NCI-H2196 treated with DMSO at 0.1 percent for 48 hours (cell line): ENCODE data around the gene TIGD6.
"Not testable (repeated sequence)": the region's sequence is repeated elsewhere in the genome, so short reads cannot be mapped to it uniquely, and the experiment has no call there.

Experiments used
- DNase-seq: peaks from one replicate; lab custom pipeline; 2025; ENCODE audit not compliant: unreplicated experiment; lab: John Stamatoyannopoulos, UW

TIGD6 gene

DNA sequence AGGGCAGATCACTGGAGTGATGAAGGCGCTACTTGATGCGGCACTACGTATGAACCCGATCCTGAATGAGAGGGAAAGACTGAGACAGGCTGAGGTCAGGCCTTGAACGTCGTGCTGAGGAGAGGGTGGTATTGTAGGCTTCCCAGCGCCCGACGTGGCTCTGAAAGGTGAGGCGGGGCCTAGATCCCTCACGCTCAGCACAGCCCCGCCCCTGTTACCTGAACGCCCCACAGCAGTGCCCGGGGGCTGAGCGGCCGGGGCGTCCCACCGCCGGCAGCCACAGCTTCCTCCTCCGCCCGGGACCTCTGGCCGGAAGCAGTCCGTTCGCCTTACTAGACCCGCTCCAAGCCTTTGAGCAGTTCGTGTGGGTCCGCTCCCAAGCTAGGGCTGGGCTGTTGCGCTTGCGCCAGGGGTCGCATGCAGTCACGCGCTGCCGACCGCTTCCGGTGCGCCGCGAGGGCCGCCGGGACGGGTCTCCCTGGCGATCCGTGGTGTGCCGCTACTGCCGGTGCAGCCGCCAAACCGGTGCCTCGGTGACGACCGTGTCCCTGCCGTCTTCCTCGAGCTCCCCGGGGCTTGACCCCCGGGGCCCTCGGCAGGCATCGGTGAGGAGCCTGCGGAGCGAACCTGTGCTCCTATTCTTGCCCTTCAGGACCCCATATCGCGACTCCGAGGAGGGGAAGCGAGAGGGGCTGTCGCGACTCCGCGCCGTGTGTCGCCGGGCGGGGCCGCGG, at the start of gene TIGD6, which contains the start of gene HMGXB3:
TIGD6 (minus strand) TSS at position 399 of the 734 bp plus-strand sequence. CDS start 4,306 bp downstream, outside the sequence.
HMGXB3 (plus strand) TSS at position 484 of the 734 bp plus-strand sequence. CDS start 4,114 bp downstream, outside the sequence.
- peak; percentile 90 for DNase-seq

DNA sequence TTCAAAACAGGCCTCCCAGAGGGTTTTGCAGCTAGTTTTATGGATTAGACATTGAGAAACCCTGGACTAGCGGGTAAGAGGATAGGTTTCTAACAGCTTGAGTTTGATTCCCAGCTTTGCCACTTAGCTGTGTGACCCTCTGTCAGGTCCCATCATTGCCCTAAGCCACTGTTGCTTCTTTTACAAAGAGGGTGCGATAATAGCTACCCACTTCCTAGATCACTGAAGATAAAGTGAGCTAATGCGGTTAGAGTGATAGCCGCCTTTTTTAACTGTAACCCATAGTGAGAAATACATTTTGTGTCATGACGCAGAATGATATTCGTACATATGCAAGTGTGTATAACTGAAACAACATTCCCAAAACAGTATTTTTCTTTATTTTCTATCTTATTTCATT, 45.6 kb upstream of the TIGD6 start:
- DNase-seq: no peak

DNA sequence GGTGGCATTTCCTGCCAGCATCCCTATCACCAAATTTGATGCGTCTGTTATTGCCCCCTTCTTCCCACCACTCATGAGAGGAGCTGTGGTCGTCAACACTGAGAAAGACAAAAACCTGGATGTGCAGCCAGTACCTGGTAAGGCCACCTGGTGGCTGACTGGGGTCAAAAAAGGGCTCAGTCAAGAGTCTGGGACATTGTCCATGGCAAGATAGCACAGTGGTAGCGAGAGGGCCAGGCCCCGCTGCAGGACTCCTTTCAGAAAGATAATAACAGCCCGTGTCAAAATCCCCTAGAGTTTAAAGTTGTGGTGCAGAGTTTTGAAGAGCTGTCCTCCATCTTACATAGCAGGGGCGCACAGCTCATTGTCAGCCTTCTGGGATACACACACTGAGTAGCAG, 45.1 kb upstream of the TIGD6 start:
- DNase-seq: no peak

DNA sequence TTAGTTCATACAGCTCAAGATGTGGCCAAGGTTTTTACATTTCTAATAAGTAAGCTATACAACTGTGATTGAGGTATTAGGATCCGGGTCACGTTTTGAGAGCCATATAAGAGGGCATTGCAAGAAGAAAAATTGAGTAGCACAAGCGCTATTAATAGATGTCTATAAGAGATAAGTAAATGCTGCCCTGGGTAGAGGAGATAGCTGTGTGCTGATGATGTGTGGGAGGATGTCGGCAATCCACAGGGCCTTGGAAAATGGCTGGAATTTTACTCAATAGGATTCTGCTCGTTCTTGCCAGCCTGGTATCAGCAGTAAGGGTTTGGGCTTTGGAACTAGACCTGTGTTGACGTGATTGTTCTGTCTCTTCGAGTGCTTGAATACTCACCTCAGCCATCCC, 44.3 kb upstream of the TIGD6 start:
- no peak for DNase-seq

DNA sequence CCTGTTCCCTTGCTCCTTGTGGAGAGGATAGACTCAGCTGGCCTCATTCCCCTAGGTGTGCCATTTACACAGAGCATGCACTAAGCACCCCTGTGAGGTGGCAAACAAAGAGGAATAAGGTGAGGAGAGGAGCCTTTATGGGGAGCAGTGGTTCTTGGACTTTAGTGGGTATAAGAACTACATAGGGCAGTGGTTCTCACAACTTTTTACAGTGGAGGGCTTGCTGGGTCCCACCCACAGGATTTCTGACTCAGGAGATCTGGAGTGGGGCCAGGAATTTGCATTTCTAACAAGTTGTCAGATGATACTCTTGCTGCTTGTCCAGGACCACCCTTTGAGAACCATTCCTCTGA, 43.9 kb upstream of the TIGD6 start:
- no peak for DNase-seq

DNA sequence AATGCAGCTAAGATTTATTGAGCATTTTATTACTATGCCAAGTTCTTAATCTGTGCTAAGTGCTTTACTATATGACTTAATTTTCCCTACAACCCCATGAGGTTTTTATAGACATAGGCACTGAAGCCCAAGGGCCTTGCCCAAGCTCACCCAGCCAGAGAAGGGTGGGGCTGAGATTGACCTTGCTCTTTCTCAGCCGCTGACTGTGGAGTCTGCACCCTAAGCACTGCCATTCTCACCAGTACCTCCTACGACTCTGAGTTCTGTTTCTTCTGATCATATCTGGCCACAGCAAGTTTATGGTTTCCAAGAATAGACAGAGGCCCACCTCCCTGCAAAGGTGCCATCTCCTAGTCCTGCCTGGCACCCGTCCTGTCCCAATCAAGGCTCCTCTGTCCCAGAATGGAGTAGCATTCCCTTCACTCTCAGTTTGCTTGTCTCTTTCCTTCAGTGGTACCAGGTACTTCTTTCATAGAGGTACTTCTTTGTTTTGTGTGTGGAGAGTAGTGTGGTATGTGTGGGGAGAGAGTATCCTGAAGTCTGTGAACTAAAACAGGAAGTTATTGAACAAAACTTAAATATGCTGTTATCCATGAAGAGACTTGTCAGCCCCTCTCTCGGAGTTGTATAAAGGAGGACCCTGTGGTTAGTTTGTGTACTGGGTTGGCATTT, 43.3 kb upstream of the TIGD6 start:
- no peak for DNase-seq

DNA sequence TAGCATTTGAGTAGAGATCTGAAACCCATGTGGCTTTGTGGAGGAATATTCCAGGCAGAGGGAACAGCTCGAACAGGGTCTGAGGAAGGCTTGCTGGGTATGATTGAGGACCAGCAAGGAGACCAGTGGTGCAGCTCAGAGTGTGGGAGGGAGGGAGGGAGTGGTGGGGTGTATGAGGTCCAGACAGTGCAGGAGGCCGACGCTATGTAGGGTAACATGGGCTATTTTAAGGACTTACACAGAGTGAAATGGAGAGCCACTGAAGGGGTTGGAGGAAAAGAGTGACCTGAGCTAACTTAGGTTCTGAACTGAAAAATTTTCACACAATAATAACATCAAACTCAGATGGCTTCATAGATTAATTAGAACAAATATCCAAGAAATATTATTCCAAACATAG, 42.0 kb upstream of the TIGD6 start:
- no peak for DNase-seq

DNA sequence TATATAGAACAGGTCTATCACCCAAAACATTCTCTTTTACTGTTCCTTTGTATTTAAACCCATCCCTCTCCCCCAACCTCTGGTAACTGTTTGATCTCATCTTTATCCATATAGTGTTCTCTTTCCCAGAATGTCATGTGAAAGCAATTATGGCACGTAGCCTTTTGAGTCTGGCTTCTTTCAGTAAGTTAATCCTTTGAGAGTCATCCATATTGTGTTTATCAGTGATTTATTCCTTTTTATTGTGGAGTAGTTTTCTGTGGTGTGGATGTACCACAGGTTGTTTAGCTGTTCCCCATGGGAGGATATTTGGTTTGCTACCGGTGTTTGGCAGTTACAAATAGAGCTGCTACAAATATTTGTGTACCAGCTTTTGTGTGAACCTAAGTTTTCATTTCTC, 38.1 kb upstream of the TIGD6 start:
- no peak for DNase-seq

DNA sequence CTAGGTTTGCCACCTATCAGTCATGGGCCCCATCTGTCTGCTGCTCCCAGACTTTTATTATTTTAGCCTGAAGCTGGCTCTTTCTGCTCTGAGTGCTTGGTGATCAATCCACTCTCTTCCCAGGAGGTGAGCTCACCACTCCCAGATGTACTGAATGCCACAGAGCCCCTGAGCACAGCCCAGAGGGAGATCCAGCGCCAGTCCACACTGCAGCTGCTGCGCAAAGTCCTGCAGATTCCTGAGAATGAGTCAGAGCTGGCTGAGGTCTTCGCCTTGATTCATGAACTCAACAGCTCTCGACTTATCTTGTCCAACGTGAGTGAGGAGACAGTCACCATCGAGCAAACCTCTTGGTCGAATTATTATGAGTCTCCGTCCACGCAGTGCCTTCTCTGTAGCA, 36.1 kb upstream of the TIGD6 start:
- no peak for DNase-seq

DNA sequence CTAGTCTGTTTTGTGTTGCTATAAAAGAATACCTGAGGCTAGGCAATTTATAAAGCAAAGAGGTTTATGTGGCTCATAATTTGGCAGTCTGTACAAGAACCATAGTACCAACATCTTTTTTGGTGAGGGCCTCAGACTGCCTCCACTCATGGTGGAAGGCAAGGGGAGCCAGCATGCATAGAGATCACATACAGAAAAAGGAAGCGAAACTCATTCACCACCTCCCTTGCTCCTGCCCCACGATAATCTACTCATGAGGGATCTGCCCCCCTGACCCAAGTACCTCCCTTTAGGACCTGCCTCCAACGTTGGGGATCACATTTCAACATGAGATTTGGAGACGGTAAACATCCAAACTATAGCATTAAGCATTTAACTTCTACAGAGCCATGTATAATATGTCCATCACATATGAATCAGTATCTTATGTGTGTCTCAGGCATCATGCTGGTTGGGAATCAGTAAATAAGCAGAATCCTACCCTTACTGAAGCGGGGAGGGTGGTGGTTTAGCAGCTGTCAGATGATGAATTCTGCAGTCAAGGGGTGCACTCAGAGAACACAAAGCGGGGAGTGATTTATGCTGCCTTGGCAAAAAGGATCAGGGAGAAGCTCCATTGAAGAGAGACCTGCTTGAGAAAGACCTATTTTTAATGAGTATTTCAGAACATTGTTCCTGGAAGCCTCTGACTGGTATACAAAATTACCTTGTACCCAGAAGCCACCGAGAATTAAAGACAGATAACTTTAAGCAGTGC, 34.9 kb upstream of the TIGD6 start:
- no peak for DNase-seq

DNA sequence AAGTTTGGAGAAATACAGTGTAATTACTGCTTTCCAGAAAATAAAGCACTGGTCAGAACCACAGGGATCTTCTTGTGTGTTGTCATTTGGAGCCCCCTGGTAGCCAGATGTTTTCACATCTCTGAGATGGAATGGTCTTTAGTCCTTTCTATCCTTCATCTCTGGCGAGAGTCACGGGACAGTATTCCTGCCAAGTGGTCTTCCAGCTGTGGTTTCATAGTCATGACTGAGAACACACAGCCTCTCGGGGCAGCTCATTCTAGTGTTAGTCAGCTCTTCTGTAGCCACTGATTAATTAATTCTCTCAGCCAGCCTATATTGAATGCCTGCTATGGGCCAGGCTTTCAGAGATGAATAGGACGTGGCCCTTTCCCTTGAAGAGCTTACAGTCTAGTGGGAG, 34.2 kb upstream of the TIGD6 start:
- no peak for DNase-seq

DNA sequence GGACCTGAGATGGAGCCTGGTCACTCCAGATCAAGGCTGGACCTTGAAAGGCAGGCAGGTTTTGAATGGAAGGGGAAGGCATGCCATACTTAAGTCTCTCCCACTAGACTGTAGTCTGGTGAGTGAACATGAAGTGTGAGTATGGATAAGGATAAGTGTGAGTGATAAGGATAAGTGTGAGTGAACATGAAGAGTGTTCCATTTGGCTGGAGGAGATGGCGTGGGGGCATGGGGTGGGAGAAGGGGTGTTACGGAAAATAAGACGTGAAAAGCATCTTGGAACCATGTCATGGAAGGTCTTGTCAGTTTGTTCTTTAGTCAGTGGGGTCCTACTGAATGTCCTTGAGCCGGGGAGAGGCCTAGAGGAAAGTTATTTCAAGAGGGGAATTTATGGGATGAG, 32.9 kb upstream of the TIGD6 start:
- no peak for DNase-seq

DNA sequence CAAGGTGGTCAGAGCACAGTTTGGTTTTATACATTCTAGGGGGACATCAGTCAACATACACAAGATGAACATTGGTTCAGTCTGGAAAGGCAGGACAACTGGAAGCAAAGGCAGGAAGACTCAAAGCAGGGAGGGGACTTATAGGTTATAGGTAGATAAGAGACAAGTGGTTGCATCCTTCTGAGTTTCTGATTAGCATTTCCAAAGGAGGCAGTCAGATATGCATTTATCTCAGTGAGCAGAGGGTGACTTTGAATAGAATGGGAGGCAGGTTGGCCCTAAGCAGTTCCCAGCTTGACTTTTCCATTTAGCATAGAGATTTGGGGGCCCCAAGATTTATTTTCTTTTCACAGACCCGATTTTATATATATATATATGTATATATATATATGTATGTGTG, 27.6 kb upstream of the TIGD6 start:
- DNase-seq: not testable (repeated sequence)

DNA sequence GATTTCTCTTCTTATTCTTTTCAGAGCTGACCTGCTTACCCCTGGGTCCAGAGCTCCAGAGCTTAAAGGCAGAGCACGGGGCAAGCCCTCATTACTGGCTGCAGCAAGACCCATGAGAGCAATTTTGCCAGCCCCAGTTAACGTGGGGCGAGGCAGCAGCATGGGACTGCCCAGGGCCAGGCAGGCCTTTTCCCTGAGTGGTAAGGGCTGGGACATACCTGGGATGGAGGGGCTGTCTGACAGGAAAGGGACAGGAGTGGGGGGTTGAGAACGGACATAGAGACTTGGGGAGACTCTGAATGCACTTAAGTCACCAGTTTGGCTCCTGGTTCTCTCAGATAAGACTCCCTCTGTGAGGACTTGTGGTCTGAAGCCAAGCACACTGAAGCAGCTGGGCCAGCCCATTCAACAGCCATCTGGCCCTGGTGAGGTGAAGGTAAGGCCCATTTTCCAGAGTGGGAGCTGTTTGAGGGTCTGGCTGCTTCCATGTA, 26.3 kb upstream of the TIGD6 start:
- DNase-seq: no peak

DNA sequence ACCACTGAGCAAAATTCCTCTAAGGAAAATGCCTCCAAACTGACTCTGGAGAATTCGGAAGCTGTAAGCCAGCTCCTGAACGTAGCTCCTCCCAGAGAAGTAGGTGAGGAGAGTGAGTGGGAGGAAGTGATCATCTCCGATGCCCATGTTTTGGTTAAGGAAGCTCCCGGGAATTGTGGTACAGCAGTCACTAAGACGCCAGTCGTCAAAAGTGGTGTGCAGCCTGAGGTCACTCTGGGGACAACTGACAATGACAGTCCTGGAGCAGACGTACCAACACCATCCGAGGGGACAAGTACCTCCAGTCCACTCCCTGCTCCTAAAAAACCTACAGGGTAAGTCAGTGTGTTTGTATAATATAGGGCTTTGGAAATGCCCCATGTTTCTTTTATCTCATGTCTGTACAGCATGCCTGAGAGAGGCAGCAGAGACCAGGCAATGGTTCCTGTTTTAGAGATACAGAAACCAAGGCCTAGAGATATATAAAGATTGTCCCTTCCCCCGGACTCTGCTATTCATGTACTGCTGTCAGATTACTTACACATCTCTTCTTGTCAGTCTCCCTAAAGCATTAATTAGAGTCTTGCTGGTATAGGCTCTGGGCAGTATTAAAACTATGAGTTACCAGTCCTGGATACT, 24.0 kb upstream of the TIGD6 start:
- no peak for DNase-seq

DNA sequence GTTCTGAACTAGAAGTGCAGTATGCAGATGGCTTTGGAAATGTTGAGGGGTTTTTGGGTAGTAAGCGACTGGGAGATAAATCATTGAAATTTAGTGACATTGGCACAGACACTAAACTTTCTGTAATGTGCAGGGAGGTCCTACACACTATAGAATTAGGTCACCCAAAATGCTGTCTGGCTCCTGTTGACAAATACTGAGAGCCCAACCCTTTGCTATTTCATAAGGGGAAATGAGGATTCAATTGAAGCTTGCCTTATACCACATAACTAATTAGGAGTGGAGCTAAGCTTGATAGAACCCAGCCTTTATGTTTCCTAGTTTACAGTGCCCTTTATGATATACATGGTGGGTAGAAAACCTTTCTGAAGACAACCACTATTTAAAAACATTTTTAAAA, 22.7 kb upstream of the TIGD6 start:
- DNase-seq: no peak

DNA sequence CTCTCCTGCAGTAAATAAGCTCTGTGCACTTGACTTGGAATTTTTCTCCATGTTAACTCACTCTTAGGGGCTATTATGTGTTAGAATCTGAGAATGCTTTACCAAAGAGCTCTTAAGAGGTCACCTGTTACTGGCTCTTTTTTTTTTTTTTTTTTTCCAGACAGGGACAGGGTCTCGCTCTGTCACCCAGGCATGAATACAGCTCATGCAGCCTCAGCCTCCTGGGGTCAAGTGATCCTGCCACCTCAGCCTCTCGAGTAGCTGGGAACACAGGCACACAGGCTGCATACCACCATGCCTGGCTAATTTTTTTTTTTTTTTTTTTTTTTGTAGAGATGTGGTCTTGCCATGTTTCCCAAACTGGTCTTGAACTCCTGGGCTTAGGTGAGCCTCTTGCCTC, 22.2 kb upstream of the TIGD6 start:
- no peak for DNase-seq

DNA sequence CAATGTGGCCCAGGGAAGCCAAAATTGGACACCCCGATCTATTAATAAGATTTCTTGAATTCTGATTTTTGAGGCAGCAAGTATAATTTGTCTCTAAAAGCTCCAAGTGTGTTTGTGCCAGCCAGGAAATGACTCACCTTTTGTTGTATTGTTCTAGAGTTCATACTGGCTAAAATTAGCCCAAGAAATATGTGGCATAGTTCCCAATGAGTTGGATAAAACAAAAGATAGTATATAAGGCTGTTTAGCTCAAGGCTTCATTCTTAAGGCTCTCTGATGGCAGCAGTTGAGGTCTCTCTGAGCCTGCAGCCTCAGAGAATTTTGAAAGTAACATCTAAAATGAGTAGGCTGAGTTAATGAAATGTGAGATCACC, 21.7 kb upstream of the TIGD6 start:
- no peak for DNase-seq

DNA sequence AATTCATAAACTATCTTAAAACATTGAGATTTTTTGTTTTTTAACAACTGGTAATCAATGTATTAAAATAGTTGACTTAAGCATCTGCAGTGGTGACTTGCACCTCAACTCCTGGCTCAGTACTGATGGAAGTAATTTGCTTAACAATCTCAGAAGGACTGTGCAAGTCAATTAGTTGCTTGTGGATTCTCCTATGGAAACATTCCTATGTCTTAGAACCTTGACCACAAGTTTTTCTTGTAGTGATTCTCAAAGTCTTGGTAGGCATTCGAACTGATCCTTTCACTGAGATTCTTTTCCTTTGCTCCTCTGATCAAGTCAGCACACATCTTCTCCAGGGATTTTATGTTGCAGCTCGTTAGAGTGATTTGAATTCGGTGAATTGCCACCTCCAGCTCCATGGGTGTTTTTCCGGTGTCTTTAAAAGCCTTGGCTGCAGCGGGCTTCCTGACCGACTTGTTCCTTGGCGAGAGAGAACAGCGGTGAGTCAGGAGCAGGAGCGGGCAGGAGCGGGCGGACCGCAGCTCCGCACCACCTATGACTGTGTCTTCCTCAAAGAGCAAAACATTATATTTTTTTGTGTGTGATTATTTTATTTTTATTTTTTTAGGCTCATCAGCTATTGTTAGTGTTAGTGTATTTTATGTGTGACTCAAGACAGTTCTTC, 21.2 kb upstream of the TIGD6 start:
- no peak for DNase-seq

DNA sequence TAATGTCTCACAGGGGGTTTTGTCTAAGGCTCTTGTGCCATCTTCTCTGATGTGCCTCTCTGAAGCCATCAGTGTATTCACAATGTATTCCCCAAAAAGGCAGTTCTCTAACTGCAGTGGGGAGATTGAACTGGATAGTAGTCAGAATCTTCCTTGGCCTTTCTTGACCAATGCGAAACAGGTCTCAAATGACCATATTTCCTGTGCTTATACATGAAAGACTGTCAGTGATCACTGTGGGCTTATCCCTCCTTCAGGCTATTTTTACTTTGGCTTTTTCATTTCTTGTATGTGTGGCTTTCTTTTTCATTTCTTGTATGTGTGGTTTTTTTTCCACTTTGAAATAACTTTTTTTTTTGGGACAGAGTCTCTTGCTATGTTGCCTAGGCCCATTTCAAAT, 19.8 kb upstream of the TIGD6 start:
- no peak for DNase-seq
